Muscle of leg (tissue), 11 donors: ENCODE measurements around the gene GATAD2B. TPM values are rescaled to one million over a fixed set of nuclear protein-coding genes. Genes with fewer than 3 reads are reported as not detected.

ENCODE experiments used
- DNase-seq: peaks from one replicate; pipeline ENCODE4 v3.0.0; 2013
- H3K27ac ChIP-seq: one replicate; pipeline ENCODE4 v1.5.1; 2013; ENCODE audit warnings: mild to moderate bottlenecking, low read length, control low read depth
- H3K27me3 ChIP-seq: one replicate; pipeline ENCODE4 v1.6.1; 2013; ENCODE audit warnings: low read length; ENCODE audit not compliant: control insufficient read depth, insufficient read depth
- H3K36me3 ChIP-seq: one replicate; pipeline ENCODE4 v1.6.1; 2013; ENCODE audit warnings: low read length; ENCODE audit not compliant: control insufficient read depth, insufficient read depth
- H3K4me1 ChIP-seq: one replicate; pipeline ENCODE4 v1.6.1; 2013; ENCODE audit warnings: low read length; ENCODE audit not compliant: control insufficient read depth, insufficient read depth
- H3K4me3 ChIP-seq: one replicate; pipeline ENCODE4 v1.5.1; 2013; ENCODE audit warnings: low read length, control low read depth
- H3K9me3 ChIP-seq: replicated peaks from 2 replicates; pipeline ENCODE4 v1.6.1; 2013; ENCODE audit warnings: low read depth, low read length; ENCODE audit not compliant: control insufficient read depth
- WGBS: methylation state at CpG from one replicate; pipeline ENCODE4 v1.1.5; 2013; ENCODE audit warnings: missing lambda C conversion rate; ENCODE audit not compliant: insufficient coverage; 5-methylcytosine and 5-hydroxymethylcytosine counted together
- polyA plus RNA-seq, 8 donors: library from polyadenylated mRNA; unstranded; fragments of 120-200 nt; gene quantifications; one replicate each; pipeline versions ENCODE4 v1.2.1 to v1.2.3, GENCODE V29; 2013; ENCODE audit warnings: inconsistent platforms in 1 of 8, low replicate concordance in 1 of 8; ENCODE audit not compliant: insufficient read length in 8 of 8, insufficient read depth in 1 of 8
- total RNA-seq: library from RNA; stranded (reverse); fragments of 120-200 nt; gene quantifications from one replicate; pipeline ENCODE4 v1.2.4, GENCODE V29; 2013

Gene GATAD2B
- total and polyA plus RNA-seq, 9 donors: 8.8 to 18.3 (median 14.0) TPM

DNA sequence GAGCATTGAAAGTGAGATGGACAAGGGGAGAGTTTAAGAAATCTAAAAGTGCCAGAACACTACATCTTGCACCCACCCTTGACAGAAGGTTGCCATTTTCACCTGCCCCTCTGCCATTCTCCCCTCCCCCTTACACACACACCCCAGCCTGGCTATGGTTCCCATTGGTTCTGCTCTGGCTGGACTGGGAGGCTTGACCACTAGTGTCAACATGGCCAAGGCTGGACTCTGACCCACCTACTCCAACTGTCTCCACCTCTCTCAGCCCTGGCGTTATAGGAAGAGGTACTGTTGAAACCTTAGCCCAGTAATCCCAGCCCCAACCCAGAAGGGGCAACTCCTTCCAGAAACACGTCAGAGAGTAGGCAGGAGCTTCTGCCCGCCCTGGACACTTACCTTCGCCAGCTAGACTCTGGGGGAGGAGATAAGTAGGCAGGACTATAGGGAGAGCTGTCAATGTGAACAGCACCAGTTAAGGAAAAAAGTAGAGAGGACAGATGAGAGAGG is 31.1 kb upstream of the GATAD2B start:
- Histone ChIP-seq H3K27ac (no peak overlapping the region), H3K9me3 (no peaks in the 10 kb centered on the region), H3K4me1 (peaks cover 16% of the 10 kb centered on the region), H3K4me3 (no peak overlapping the region), H3K36me3 (peaks cover 53% of the 10 kb centered on the region), H3K27me3 (no peaks in the 10 kb centered on the region)
- 90% methylated on average over 2 of the region's 4 CpGs for WGBS
- no peak for DNase-seq

DNA sequence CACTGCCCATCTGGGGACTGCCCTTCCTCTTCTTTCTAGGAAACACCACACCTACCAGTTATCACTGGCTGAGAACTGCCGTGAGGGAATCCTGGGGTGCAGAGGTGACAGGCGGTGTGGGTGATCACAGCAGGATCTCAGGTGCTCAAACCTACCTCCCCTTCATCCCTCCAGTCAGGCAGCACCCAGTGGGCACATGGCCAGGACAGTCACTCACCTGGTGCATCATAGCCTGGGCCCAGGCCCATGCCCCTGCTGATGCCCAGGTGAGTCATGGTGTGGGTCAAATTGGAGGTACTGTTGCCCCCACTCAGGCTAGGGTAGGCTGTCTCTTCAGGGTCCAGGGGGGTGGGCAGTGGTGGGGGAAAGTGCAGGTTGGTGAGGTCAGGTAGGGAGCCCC is 29.0 kb upstream of the GATAD2B start:
- Histone ChIP-seq H3K27ac (no peak overlapping the region), H3K27me3 (no peaks in the 10 kb centered on the region), H3K36me3 (peaks cover 67% of the 10 kb centered on the region), H3K4me1 (peaks cover 6% of the 10 kb centered on the region), H3K9me3 (no peaks in the 10 kb centered on the region), H3K4me3 (no peak overlapping the region)
- WGBS: 80% methylated on average over 1 of the region's 2 CpGs
- DNase-seq: no peak

DNA sequence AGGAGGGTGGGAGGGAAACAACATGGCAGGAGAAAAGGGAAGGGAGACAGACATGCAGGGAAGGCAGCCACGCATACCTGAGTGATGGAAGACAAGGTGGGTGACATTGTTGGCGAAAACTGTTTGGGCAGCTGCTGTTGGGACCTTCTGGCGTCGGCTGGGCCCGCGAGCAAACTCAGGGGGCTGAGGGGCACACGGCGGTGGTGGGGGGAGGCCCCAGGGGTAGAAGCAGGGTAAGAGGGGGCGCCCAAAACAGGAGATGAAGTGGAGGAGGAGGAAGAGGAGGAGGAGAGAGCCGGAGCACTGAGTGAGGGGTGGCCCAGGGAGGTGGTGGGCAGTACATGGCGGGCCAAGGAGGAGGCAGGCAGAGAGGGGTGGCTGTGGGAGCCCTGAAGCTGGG is 28.4 kb upstream of the GATAD2B start:
- peaks cover 67% of the 10 kb centered on the region for H3K36me3 ChIP-seq
- DNase-seq: no peak
- 95% methylated on average over 11 of the region's 11 CpGs for WGBS

GRCh38 chr1:153946622-153947241 is 24.0 kb upstream of the GATAD2B start, which contains the start of gene DENND4B:
TSS of gene DENND4B (minus strand) at chr1:153946718. CDS start at chr1:153944374, 2,344 bp downstream.
- DNase-seq: peak; percentile 91
- Histone ChIP-seq H3K4me3 (peak within 1 kb of the TSS; percentile 71), H3K27ac (peak within 1 kb of the TSS; percentile 95), H3K27me3 (no peaks in the 10 kb centered on the region), H3K36me3 (peaks cover 61% of the 10 kb centered on the region), H3K9me3 (no peaks in the 10 kb centered on the region), H3K4me1 (peaks cover 17% of the 10 kb centered on the region)
- WGBS: 13% methylated on average over 19 of the region's 28 CpGs

More for the DNA sequence above, 28.4 kb upstream of the GATAD2B start:
- Histone ChIP-seq H3K9me3 (no peaks in the 10 kb centered on the region), H3K4me3 (no peak overlapping the region), H3K27me3 (no peaks in the 10 kb centered on the region), H3K4me1 (peaks cover 4% of the 10 kb centered on the region), H3K27ac (no peak overlapping the region)

- under 1% methylated on average over 79 of the region's 95 CpGs for WGBS
- peaks cover 17% of the 10 kb centered on the region for H3K4me1 ChIP-seq
- no peaks in the 10 kb centered on the region for H3K9me3 ChIP-seq
- H3K27ac ChIP-seq: peak overlapping the region; percentile 95
- no peaks in the 10 kb centered on the region for H3K27me3 ChIP-seq
- DNase-seq: peak; percentile 89
- H3K36me3 ChIP-seq: peaks cover 61% of the 10 kb centered on the region
- H3K4me3 ChIP-seq: peak overlapping the region; percentile 71
Measured at GRCh38 chr1:153945795-153946621, 23.2 kb upstream of the GATAD2B start.

DNA sequence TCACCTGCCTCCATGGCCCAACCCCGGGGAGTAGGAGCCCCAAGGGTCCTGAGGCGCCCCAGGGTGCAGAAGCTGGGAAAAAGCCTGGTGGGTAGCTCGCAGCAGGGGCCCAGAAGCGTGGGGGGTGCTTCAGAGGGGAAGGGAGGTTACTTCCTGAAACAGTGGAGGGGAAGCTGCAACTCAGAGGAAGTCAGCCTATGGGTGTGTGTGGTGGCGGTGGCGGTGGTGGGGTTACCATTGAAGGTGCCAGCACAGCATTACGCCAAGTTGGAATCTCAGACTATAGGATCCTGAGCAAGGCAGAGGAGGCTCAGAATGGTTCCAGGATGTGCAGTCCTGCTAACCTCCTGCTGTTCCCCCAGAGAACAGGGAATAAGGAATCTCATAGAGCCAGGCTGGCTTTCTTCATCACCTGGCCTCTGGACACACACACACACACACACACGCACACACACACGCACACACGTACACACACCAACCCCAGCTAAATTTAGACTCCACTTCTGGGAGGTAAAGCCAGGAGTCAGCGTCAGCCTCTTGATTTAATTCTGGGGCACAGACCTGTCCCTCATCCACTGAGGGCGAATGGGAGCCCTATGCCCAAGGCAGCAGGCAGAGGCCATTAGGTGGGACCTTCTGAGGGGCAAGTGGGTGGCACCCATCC is 22.5 kb upstream of the GATAD2B start:
- DNase-seq: peak; percentile 63
- Histone ChIP-seq H3K4me3 (peak overlapping the region; percentile 71), H3K36me3 (peaks cover 62% of the 10 kb centered on the region), H3K27ac (peak overlapping the region; percentile 95), H3K27me3 (no peaks in the 10 kb centered on the region), H3K4me1 (peaks cover 17% of the 10 kb centered on the region), H3K9me3 (no peaks in the 10 kb centered on the region)
- WGBS: 57% methylated on average over 6 of the region's 12 CpGs

DNA sequence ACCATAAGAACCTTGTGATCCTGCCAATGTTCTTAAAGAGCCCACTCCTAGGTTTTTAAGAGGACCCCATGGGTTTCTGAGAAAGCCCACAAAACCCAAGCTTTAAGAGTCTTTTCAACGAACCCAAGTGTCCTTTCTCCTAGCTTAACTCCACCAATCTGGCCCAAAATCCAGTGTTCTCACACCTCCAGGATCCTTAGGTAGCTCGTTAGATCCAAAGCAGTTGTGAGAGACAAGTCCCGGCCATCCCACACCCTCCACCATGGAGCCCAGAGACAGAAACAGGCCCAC is 22.0 kb upstream of the GATAD2B start:
- peaks cover 62% of the 10 kb centered on the region for H3K36me3 ChIP-seq
- peaks cover 17% of the 10 kb centered on the region for H3K4me1 ChIP-seq
- no peak for DNase-seq
- 72% methylated on average over 3 of the region's 3 CpGs for whole genome bisulfite sequencing
- no peaks in the 10 kb centered on the region for H3K9me3 ChIP-seq
- H3K27ac ChIP-seq: peak overlapping the region; percentile 95
- H3K4me3 ChIP-seq: peak overlapping the region; percentile 71
- H3K27me3 ChIP-seq: no peaks in the 10 kb centered on the region

DNA sequence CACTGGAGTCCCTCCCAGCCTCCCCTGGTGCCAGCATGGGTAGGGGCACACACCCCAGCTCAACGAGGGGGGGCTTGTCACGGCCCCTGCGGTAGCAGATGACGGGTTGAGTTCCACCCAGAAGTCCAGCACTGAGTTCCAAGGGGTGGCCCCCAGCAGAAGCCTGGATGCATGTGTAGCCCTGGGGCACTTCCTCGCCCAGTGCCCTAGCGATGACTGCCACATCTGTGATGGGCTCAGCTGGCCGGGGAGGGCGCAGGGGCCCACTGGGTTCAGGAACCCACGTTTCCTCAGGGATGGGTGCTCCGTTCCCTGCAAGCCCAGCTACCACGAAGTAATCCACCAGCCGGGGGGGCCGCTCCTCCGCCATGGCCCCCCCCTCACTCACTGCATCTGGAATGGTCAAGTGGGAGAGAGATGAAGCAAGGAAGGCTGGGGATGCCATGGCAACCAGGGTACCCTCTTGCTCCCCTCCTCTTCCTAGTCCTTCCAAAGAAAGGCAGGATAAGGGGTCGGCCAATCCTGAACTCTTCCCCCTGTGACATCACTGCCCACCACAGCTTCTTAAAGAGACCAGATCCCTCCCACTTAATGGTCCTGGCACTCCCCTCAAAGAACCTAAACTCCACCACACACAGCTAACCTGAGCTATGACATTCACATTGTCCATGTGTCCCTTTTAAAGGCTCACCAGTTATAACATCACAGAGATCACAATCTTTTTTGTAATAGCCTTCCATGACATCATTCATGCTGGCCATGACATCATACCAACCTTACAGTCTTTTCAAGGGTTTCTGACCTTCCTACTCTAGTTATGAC is 21.4 kb upstream of the GATAD2B start:
- 87% methylated on average over 10 of the region's 15 CpGs for WGBS
- Histone ChIP-seq H3K4me1 (peaks cover 17% of the 10 kb centered on the region), H3K27ac (peak overlapping the region; percentile 95), H3K27me3 (no peaks in the 10 kb centered on the region), H3K36me3 (peaks cover 66% of the 10 kb centered on the region), H3K4me3 (peak overlapping the region; percentile 71), H3K9me3 (no peaks in the 10 kb centered on the region)
- no peak for DNase-seq

DNA sequence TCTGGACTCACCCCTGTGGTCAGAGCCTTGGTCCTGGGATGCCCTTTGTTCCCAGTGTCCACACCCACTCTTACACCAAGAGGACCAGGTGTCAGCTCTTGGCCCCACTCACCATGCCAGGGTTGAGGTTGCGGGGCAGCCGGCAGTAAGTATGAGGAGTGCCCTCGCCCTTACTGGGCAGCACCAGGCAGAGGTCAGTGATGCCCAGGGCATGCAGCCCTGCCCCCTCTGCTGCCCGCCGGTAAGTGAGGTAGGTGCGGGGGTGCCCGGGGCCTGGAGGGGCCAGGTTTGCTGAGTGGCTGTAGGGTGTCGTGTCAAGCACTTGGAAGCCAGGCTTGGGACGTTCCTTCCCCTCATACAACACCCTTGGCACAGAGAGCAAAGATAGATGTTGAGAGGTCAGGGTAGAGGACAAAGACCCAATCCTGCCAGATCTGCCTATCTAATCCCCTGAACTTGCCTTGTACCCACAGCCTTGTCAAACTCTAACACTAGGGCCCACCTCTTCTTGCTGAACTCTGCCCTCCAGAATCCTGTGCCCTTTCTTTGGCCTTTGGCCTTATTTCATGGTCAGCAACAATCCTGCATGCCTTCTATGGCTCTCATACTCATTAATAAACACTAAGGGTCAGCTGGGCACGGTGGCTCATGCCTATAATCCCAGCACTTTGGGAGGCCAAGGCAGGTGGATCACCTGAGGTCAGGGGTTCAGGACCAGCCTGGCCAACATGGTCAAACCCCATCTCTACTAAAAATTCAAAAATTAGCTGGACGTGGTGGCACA is 20.2 kb upstream of the GATAD2B start:
- Histone ChIP-seq H3K27ac (no peak overlapping the region), H3K4me1 (peaks cover 17% of the 10 kb centered on the region), H3K27me3 (no peaks in the 10 kb centered on the region), H3K36me3 (peaks cover 59% of the 10 kb centered on the region), H3K4me3 (no peak overlapping the region), H3K9me3 (no peaks in the 10 kb centered on the region)
- 80% methylated on average over 1 of the region's 11 CpGs for WGBS
- DNase-seq: no peak
